Stimulated activated CD4-positive, alpha-beta T cell treated with anti-CD3 and anti-CD28 coated beads, Interleukin-4, amount 100 ng/mL, for 1 hour (primary cell): Measurements from ENCODE around the gene CEP83.
"Not testable (repeated sequence)": the region's sequence is repeated elsewhere in the genome, so short reads cannot be mapped to it uniquely, and the experiment has no call there.

Experiments used
- DNase-seq: peaks from one replicate; pipeline ENCODE4 v3.0.0-alpha.2; 2020

Gene CEP83

GRCh38 chr12:94374124-94374523, 85.5 kb downstream of the CEP83 start:
- no peak for DNase-seq

DNA sequence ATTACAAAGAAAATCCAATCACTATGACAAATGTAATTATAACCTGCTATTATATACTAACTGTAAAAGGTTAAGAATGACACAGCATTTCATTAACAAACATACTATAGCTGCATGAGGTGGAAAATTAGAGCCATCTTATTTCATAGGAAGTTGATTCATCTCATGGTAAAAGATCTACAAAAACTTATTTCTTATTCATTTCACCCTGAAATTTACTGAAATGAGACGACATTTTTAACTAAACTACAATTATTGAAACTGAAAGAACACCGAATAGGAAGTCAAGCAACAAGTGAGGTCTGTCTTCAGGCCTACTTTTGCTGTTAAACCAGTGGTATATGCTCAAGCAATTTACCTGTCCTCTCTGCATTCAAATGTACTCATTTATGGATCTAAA, 87.2 kb downstream of the CEP83 start:
- DNase-seq, result no peak

- no peak for DNase-seq
Measured at GRCh38 chr12:94362653-94363052, 97.0 kb downstream of the CEP83 start.

- DNase-seq, result no peak
Measured at GRCh38 chr12:94359761-94360160, 99.9 kb downstream of the CEP83 start.

DNA sequence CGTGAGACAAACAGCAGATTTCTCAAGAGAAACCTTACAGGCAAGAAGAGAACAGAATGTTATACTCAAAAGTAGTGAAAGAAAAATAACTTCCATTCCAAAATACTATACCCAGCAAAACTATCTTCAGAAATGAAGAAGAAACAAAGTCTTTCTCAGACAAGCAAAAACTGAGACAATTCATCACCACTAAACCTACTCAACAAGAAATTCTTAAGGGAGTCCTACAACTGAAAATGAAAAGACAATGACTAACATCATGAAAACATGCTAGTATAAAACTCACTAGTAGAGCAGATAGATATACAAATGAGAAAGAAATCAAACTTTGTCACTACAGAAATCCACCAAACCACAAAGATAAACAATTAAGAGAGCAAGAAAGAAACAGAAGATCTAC, 106.5 kb downstream of the CEP83 start:
- no peak for DNase-seq

DNA sequence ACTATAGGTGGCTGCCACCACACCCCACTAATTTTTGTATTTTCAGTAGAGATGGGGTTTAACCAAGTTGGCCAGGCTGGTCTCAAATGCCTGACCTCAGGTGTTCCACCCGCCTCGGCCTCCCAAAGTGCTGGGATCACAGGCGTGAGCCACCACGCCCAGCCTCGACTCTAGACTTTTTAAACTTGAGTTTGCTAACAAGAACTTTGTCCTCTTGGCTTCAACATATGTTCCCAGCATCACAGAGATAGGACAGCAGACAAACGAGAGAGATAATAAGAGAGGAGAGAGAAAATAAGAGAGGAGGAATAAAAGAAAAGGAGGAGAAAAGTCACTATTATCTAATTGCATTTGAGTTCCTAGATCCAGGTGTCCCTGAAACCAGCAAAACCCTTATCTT, 119.1 kb downstream of the CEP83 start:
- no peak for DNase-seq

GRCh38 chr12:94338006-94338794, 121.5 kb downstream of the CEP83 start:
- DNase-seq, result no peak

DNA sequence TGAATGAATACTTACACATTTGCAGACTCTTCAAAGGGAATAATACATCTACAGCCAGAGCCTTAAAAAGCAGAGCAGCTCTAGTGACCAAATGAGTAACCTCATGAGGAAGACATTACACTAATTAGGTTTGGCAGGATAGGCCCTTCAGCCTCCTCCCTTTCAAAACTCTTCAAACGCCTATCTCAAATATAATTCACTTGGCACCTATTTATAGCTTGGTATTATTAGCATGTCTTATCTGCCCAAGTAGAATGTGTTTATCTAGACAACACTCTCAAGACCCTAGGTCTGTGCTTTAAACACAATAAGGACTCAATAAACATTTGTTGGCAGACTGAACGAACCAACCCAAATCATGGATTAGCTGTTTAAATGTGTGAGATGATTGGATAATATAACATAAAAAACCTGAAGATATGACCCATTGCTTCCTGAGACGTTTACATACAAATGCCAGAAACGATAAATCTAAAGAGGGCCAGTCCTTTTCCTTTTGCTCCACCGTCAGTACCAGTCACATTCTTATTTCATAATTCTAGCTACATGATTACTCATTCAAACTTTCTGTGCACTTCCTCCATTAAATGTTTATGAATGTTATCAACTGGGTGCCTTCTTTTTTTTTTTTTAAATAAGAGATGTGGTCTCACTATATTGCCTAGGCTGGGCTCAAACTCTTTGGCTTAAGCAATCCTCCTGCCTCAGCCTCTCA, 123.3 kb downstream of the CEP83 start:
- DNase-seq, result no peak

- no peak for DNase-seq
Measured at GRCh38 chr12:94333396-94333795, 126.3 kb downstream of the CEP83 start.

DNA sequence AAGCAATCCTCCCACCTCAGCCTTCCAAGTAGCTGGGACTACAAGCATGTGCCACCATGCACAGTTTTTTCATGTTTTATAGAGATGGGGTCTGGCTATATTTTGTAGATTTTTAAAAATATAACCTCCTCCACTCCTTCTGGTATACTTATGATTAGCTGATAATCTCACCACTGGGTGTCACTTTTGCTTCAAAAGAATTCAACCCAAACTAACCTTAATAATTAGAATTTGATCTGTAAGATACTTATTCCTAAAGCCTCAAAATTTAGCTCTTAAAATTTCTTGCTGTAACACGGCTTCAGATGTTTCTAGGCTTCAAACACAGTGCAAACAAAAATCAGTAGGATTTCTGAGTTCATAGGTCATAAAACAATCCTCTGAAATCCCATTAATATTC, 130.3 kb downstream of the CEP83 start:
- no peak for DNase-seq

GRCh38 chr12:94327809-94328208, 131.9 kb downstream of the CEP83 start:
- DNase-seq, result no peak

DNA sequence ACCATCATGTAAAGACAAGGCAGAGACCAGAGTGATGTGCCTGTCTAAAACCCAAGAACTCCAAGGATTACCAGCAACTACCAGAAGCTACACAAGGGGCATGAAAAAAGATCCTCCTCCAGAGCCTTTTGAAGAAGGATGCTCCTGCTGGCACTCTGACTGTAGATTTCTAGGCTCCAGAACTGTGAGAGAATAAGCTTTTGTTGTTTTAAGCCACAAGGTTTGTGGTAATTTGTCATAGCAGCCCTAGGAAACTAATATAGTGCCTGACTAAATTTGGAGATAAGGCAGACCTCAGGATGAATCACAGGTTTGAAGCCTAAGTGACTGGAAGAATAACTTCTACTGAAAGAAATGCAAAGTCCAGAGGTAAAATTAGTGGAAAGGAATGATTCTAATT, 132.9 kb downstream of the CEP83 start:
- no peak for DNase-seq

DNA sequence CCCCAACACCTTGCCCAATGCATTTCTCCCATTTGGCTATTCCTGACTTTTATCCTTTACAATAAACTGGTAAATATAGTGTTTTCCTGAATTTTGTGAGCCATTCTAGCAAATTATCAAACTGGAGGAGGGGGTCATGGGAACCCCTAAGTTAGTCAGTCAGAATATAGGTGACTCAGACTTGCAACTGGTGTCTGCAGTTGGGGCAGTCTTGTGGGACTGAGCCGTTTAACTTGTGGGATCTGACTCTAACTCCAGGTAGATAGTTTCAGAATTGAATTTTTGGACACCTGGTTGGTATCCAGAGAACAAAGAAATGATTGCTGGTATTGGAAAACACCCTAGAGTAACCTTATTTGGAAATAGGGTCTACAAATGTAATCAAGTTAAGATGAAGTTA, 133.4 kb downstream of the CEP83 start:
- no peak for DNase-seq

DNA sequence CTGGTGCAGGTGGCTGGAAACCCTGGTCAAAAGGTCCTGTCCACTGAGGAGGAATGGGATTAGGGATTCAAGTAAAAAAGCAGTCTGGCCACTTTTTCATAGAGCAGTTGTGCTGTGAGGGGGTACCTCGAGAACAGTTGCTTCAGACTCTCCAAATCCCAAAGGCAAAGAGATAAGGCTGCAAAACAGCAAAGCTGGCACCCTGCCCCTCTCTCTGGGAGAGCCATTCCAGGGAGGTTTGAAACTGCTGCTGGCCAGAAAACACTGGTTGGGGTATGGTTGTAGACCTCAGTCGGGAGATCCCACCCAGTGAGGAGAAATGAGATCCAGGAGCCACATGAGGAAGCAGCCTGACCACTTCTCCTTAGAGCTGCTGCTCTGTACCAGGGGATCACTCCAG, 137.3 kb downstream of the CEP83 start:
- no peak for DNase-seq

DNA sequence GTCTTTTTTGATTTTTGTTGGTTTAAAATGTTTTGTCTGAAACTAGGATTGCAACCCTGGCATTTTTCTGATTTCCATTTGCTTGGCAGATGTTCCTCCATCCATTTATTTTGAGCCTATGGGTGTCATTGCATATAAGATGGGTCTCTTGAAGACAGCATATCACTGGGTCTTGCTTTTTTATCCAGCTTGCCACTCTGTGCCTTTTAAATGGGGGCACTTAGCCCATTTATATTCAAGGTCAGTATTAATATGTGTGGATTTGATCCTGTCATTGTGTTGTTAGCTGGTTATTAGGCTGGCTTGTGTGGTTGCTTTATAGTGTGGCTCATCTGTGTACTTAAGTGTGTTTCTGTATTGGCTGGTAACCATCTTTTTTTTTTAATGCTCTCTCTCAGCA, 139.6 kb downstream of the CEP83 start:
- DNase-seq, result no peak

GRCh38 chr12:94318181-94318580, 141.5 kb downstream of the CEP83 start:
- DNase-seq, result no peak

DNA sequence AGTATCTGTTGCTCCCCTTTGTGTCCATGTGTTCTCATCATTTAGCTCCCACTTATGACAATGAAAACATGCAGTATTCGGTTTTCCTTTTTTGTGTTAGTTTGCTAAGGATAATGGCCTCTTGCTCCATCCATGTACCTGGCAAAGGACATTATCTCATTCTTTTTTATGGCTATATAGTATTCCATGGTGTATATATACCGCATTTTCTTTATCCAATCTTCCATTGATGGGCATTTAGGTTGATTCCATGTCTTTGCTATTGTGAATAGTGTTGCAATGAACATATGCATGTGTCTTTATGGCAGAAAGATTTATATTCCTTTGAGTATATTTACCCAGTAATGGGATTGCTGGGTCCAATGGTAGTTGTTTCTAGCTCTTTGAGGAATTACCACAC, 143.1 kb downstream of the CEP83 start:
- DNase-seq, result not testable (repeated sequence)

GRCh38 chr12:94312378-94312777, 147.3 kb downstream of the CEP83 start:
- no peak for DNase-seq

- DNase-seq, result no peak
Measured at GRCh38 chr12:94309373-94309772, 150.3 kb downstream of the CEP83 start.

DNA sequence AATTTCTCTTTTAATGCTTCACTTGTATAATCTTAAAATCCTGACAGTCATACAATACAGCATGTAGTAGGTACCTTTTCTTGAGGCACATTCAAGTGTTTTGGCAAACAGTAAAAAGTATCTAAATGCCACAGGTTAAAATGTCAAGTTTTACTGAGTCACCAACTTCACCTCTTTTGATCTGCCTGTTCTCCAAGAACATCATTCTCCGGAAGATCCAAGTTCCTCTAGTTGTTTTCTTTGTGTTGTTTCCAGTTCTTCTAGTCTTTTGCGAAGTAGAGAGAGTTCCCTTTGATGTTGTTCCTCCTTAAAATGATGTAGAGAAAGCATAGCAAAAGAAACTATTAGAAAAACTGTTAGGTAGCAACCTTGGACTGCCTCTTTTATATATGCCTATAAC, 151.1 kb downstream of the CEP83 start:
- no peak for DNase-seq

DNA sequence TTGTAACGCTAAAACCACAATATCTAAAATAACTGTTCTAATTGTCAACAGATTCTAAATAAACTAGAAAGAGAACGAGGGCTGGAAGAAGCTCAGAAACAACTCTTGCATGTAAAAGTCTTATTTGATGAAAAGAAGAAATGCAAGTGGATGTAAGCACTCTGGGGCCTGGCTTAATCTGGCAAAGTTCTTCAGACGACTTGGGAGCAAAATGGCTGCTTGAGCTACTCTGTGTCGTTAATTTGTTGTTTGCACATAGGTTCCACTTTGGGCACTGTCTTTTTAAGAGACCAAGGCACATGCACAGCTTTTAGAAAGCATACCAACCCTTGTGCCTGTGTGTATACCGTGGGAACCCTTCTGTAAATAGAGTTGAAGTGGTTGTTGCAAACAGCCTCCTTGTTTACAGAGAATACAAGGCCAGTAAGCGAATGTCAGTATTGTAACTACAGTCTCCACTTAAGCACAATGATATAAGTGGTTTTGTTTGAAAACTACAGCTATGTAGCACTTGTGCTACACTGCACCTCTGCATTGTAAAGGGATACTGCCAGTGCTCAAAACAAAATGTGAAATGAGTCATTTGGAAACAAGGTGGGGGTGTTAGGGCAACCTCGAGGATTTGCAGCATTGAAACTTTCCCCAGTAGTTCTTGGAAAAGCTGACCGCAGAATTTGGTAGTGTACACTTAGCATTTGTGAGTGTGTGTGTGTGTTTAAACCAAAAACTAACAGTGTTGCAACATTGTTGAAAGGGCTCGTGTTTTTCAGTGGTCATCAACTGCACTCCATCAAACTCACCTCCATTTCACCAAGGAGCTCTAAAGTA, 154.3 kb downstream of the CEP83 start:
- DNase-seq, result no peak

GRCh38 chr12:94304566-94305061, 155.1 kb downstream of the CEP83 start:
- DNase-seq, result no peak

GRCh38 chr12:94304012-94304411, 155.7 kb downstream of the CEP83 start:
- DNase-seq, result no peak

GRCh38 chr12:94299846-94300245, 159.8 kb downstream of the CEP83 start:
- DNase-seq, result no peak
